RPMI7951 (cell line): ENCODE data around the gene ZNF674. TPM values are rescaled to one million over a fixed set of nuclear protein-coding genes. Genes with fewer than 3 reads are reported as not detected.
A peak's percentile ranks its signal among the peaks of the same experiment; 100 is the strongest.

Experiments
- DNase-seq: peaks from one replicate; pipeline ENCODE4 v3.0.0-alpha.2; 2012; ENCODE audit warnings: low read depth
- total RNA-seq: library from RNA; depleted of rRNA; stranded (reverse); fragments of >200 nt; shearing (Covaris generic); gene quantifications from 2 replicates; pipeline ENCODE4 v1.2.3, GENCODE V29; 2014; rRNA removed

The ZNF674 gene
- total RNA-seq: 4.8 and 7.2 TPM in 2 replicates

GRCh38 chrX:46545111-46546005 lies at the start of gene ZNF674:
Gene ZNF674, minus strand, starts transcription at chrX:46545421. Its CDS starts 3,334 bp downstream, at chrX:46542087.
- peak; percentile 92 for DNase-seq

- peak; percentile 80 for DNase-seq
Measured at GRCh38 chrX:46589977-46590723, 44.9 kb upstream of the ZNF674 start.

GRCh38 chrX:46588263-46588662 lies 43.0 kb upstream of the ZNF674 start:
- DNase-seq: peak; percentile 59

- no peak for DNase-seq
Measured at GRCh38 chrX:46587753-46588171, 42.5 kb upstream of the ZNF674 start.

- DNase-seq: no peak
Measured at GRCh38 chrX:46587158-46587557, 41.9 kb upstream of the ZNF674 start.

GRCh38 chrX:46584736-46585135 lies 39.5 kb upstream of the ZNF674 start:
- DNase-seq: no peak

- peak; percentile 49 for DNase-seq
Measured at GRCh38 chrX:46582966-46583365, 37.7 kb upstream of the ZNF674 start.

- peak; percentile 43 for DNase-seq
Measured at GRCh38 chrX:46582325-46582724, 37.1 kb upstream of the ZNF674 start.

- DNase-seq: no peak
Measured at GRCh38 chrX:46580613-46581012, 35.4 kb upstream of the ZNF674 start.

- no peak for DNase-seq
Measured at GRCh38 chrX:46579250-46579649, 34.0 kb upstream of the ZNF674 start.

- peak; percentile 50 for DNase-seq
Measured at GRCh38 chrX:46577221-46578005, 32.2 kb upstream of the ZNF674 start.

GRCh38 chrX:46576458-46576857 lies 31.2 kb upstream of the ZNF674 start:
- DNase-seq: no peak

GRCh38 chrX:46575991-46576392 lies 30.8 kb upstream of the ZNF674 start:
- no peak for DNase-seq

- no peak for DNase-seq
Measured at GRCh38 chrX:46575586-46575985, 30.4 kb upstream of the ZNF674 start.

- DNase-seq: no peak
Measured at GRCh38 chrX:46574774-46575381, 29.7 kb upstream of the ZNF674 start.

GRCh38 chrX:46573892-46574773 lies 28.9 kb upstream of the ZNF674 start:
- peak; percentile 57 for DNase-seq

- peak; percentile 74 for DNase-seq
Measured at GRCh38 chrX:46573331-46573891, 28.2 kb upstream of the ZNF674 start, which contains the start of gene CHST7. Gene CHST7, plus strand, starts transcription at chrX:46573765. Its CDS starts 167 bp downstream, at chrX:46573932.

GRCh38 chrX:46572340-46572936 lies 27.2 kb upstream of the ZNF674 start:
- DNase-seq: no peak
